A549 (cell line): ENCODE measurements around the gene KCNJ10.

Source experiments
- CEBPB ChIP-seq, 2 experiments: fragments of >200 bp in 1 of 2; sonication (Bioruptor Twin) in 1 of 2; formaldehyde crosslinking in 1 of 2; IDR thresholded peaks; 2 replicates each; pipeline ENCODE4 v1.6.1; 2012 to 2016
- CTCF ChIP-seq: fragments of >200 bp; sonication (Bioruptor Twin); formaldehyde crosslinking; IDR thresholded peaks from 3 replicates; pipeline ENCODE4 v1.5.1; 2016
- EP300 ChIP-seq, 2 experiments: fragments of >200 bp; sonication (Bioruptor Twin); formaldehyde crosslinking; IDR thresholded peaks; 2 replicates in 1 of 2; 3 replicates in 1 of 2; pipeline ENCODE4 v1.6.1; 2016 to 2017
- HOXA7 ChIP-seq: fragments of 250-450 bp; sonication (Bioruptor Pico); IDR thresholded peaks from 2 replicates; pipeline ENCODE4 v1.5.0; 2020; ENCODE audit warnings: mild to moderate bottlenecking, moderate library complexity
- MAZ ChIP-seq: fragments of 150-350 bp; IDR thresholded peaks from 2 replicates; pipeline ENCODE4 v1.6.1; 2014; ENCODE audit warnings: antibody characterized with exemption, low read depth, low read length, borderline replicate concordance
- PHF8 ChIP-seq: fragments of 200-600 bp; sonication (generic); IDR thresholded peaks from 2 replicates; pipeline ENCODE4 v1.6.1; 2016; ENCODE audit warnings: low read depth, mild to moderate bottlenecking, antibody characterized with exemption, moderate library complexity, borderline replicate concordance
- RCOR1 ChIP-seq: fragments of 150-350 bp; IDR thresholded peaks from 2 replicates; pipeline ENCODE4 v1.6.1; 2014; ENCODE audit warnings: antibody characterized with exemption, low read length, low read depth
- REST ChIP-seq: fragments of 200-600 bp; sonication (generic); IDR thresholded peaks from 2 replicates; pipeline ENCODE4 v1.6.1; 2016; ENCODE audit warnings: antibody characterized with exemption, mild to moderate bottlenecking, moderate library complexity
- USF2 ChIP-seq: fragments of 450-650 bp; IDR thresholded peaks from 2 replicates; pipeline ENCODE4 v1.6.1; 2014; ENCODE audit warnings: antibody characterized with exemption

- TF ChIP-seq USF2 = no peak
- TF ChIP-seq EP300 (IDR thresholded peaks at IDR 0.05) = no peak
- no peak for TF ChIP-seq PHF8
- no peak for TF ChIP-seq RCOR1
- no peak for TF ChIP-seq CTCF
- no peak for TF ChIP-seq HOXA7 (CRISPR knock-in tag)
- no peak for TF ChIP-seq MAZ
- no peak for TF ChIP-seq CEBPB (IDR thresholded peaks at IDR 0.05)
- no peak for TF ChIP-seq REST
These were observed 112.1 kb downstream of the KCNJ10 start for GRCh38 chr1:159957824-159958268.
